HepG2 (cell line): ENCODE data around the gene PCBP1. TPM values are rescaled to one million over a fixed set of nuclear protein-coding genes. Genes with fewer than 3 reads are reported as not detected.

Experiments used
- ATF2 ChIP-seq: sonication (generic); formaldehyde crosslinking; IDR thresholded peaks from 2 replicates; pipeline ENCODE4 v1.4.0; 2020; ENCODE audit warnings: missing genetic modification reagents
- CEBPZ ChIP-seq: IDR thresholded peaks from 2 replicates; pipeline ENCODE4 v1.6.1; 2012; ENCODE audit warnings: low read length, improper control_type of control experiment
- JUN ChIP-seq: sonication (generic); formaldehyde crosslinking; IDR thresholded peaks from 2 replicates; pipeline ENCODE4 v1.4.0; 2020; ENCODE audit warnings: mild to moderate bottlenecking, missing genetic modification reagents
- PLRG1 ChIP-seq: fragments of 450-650 bp; conservative IDR thresholded peaks from 2 replicates; pipeline ENCODE4 v1.6.1; 2016
- RELA ChIP-seq: sonication (generic); formaldehyde crosslinking; IDR thresholded peaks from 2 replicates; pipeline ENCODE4 v1.4.0; 2020; ENCODE audit warnings: missing genetic modification reagents
- SKIL ChIP-seq: sonication (generic); formaldehyde crosslinking; IDR thresholded peaks from 2 replicates; pipeline ENCODE4 v1.8.0; 2022; ENCODE audit warnings: missing genetic modification reagents, mild to moderate bottlenecking, moderate library complexity, borderline replicate concordance
- SP4 ChIP-seq: sonication (generic); formaldehyde crosslinking; IDR thresholded peaks from 2 replicates; pipeline ENCODE4 v1.8.1; 2023; ENCODE audit warnings: mild to moderate bottlenecking, missing genetic modification reagents
- TBX3 ChIP-seq: fragments of 450-650 bp; IDR thresholded peaks from 2 replicates; pipeline ENCODE4 v1.6.1; 2017; ENCODE audit warnings: antibody characterized with exemption, mild to moderate bottlenecking, inconsistent platforms, borderline replicate concordance
- ZNF10 ChIP-seq: sonication (generic); formaldehyde crosslinking; IDR thresholded peaks from 2 replicates; pipeline ENCODE4 v1.4.0; 2020; ENCODE audit warnings: mild to moderate bottlenecking, low read depth, missing genetic modification reagents, borderline replicate concordance
- ZNF160 ChIP-seq: sonication (generic); formaldehyde crosslinking; IDR thresholded peaks from 2 replicates; pipeline ENCODE4 v1.8.0; 2022; ENCODE audit warnings: mild to moderate bottlenecking, inconsistent platforms, missing genetic modification reagents
- ZNF431 ChIP-seq: sonication (generic); formaldehyde crosslinking; IDR thresholded peaks from 2 replicates; pipeline ENCODE4 v1.9.0; 2022; ENCODE audit warnings: missing genetic modification reagents, low read depth, mild to moderate bottlenecking, borderline replicate concordance
- ZNF496 ChIP-seq: sonication (generic); formaldehyde crosslinking; IDR thresholded peaks from 2 replicates; pipeline ENCODE4 v1.8.1; 2023; ENCODE audit warnings: mild to moderate bottlenecking, moderate library complexity, missing genetic modification reagents; ENCODE audit not compliant: insufficient replicate concordance
- ZNF646 ChIP-seq: sonication (generic); formaldehyde crosslinking; IDR thresholded peaks from 2 replicates; pipeline ENCODE4 v1.9.0; 2021; ENCODE audit warnings: mild to moderate bottlenecking, missing genetic modification reagents
- ZNF777 ChIP-seq: sonication (generic); formaldehyde crosslinking; IDR thresholded peaks from 2 replicates; pipeline ENCODE4 v1.4.0; 2020; ENCODE audit warnings: missing genetic modification reagents
- polyA plus RNA-seq, 8 experiments: library from polyadenylated mRNA; depleted of rRNA in 3 of 8; stranded (reverse) in 7 of 8; unstranded in 1 of 8; fragments of >200 nt; fragmentation: Illumina TruSeq in 4 of 8; extraction: Trizol in 4 of 8; gene quantifications; 2 replicates each; pipeline versions ENCODE4 v1.2.1 to v1.2.3, GENCODE V29; 2011 to 2016; ENCODE audit warnings: low read depth in 4 of 8, missing spikeins in 1 of 8, mixed read lengths in 1 of 8; ENCODE audit not compliant: insufficient read depth in 1 of 8
- total RNA-seq, 5 experiments: library from RNA; depleted of rRNA; stranded (reverse); fragments of >200 nt; fragmentation: Illumina TruSeq; extraction: Trizol; gene quantifications; 2 replicates each; pipeline ENCODE4 v1.2.3, GENCODE V29; 2016; ENCODE audit warnings: low read depth in 1 of 5

The PCBP1 gene
- total and polyA plus RNA-seq, 2 of the 13 experiments (the other 11 are each of a cell fraction or from before 2014, with no cell fraction given) = 32.0 to 137 TPM

- no peak for TF ChIP-seq ZNF10 (CRISPR knock-in tag)
- no peak for TF ChIP-seq SKIL (CRISPR knock-in tag)
- TF ChIP-seq CEBPZ = no peak
- peak; percentile 13; the same call in 1 of the 2 replicates for TF ChIP-seq TBX3
- TF ChIP-seq PLRG1 = no peak
- TF ChIP-seq ZNF160 (CRISPR knock-in tag) = no peak
- no peak for TF ChIP-seq ZNF777 (CRISPR knock-in tag)
- no peak for TF ChIP-seq JUN (CRISPR knock-in tag)
- no peak; the same call in 1 of the 2 replicates for TF ChIP-seq ZNF646 (CRISPR knock-in tag)
- no peak for TF ChIP-seq RELA (CRISPR knock-in tag)
- TF ChIP-seq SP4 (CRISPR knock-in tag) = no peak
- no peak; the same call in 1 of the 2 replicates for TF ChIP-seq ATF2 (CRISPR knock-in tag)
- TF ChIP-seq ZNF431 (CRISPR knock-in tag) = no peak
- TF ChIP-seq ZNF496 = no peak
Measured at GRCh38 chr2:70069049-70069448, 18.2 kb upstream of the PCBP1 start (continued).
